ENCODE results near the gene NUMBL. TPM values are rescaled to one million over a fixed set of nuclear protein-coding genes. Genes with fewer than 3 reads are reported as not detected.

The NUMBL gene
- total and polyA plus RNA-seq, 2 of the 13 experiments (the other 11 are each of a cell fraction or from before 2014, with no cell fraction given): 0.49 to 2.3 TPM

GRCh38 chr19:40685563-40685962 is 4.9 kb downstream of the NUMBL start (continued):
- TF ChIP-seq, protein P1, sequence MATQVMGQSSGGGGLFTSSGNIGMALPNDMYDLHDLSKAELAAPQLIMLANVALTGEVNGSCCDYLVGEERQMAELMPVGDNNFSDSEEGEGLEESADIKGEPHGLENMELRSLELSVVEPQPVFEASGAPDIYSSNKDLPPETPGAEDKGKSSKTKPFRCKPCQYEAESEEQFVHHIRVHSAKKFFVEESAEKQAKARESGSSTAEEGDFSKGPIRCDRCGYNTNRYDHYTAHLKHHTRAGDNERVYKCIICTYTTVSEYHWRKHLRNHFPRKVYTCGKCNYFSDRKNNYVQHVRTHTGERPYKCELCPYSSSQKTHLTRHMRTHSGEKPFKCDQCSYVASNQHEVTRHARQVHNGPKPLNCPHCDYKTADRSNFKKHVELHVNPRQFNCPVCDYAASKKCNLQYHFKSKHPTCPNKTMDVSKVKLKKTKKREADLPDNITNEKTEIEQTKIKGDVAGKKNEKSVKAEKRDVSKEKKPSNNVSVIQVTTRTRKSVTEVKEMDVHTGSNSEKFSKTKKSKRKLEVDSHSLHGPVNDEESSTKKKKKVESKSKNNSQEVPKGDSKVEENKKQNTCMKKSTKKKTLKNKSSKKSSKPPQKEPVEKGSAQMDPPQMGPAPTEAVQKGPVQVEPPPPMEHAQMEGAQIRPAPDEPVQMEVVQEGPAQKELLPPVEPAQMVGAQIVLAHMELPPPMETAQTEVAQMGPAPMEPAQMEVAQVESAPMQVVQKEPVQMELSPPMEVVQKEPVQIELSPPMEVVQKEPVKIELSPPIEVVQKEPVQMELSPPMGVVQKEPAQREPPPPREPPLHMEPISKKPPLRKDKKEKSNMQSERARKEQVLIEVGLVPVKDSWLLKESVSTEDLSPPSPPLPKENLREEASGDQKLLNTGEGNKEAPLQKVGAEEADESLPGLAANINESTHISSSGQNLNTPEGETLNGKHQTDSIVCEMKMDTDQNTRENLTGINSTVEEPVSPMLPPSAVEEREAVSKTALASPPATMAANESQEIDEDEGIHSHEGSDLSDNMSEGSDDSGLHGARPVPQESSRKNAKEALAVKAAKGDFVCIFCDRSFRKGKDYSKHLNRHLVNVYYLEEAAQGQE (IDR thresholded peaks at IDR 0.05; ENCODE audit: borderline replicate concordance in 1 of 2, low read depth in 1 of 2, low read length in 2 of 2): no peak
- TF ChIP-seq SOX13 (IDR thresholded peaks at IDR 0.05): no peak
- no peak for TF ChIP-seq SOX13 (CRISPR knock-in tag; conservative IDR thresholded peaks at IDR 0.05 in 1 of 2, IDR thresholded peaks at IDR 0.05 in 1 of 2)
- no peak for TF ChIP-seq PHF8 (CRISPR knock-in tag; IDR thresholded peaks at IDR 0.05)

DNA sequence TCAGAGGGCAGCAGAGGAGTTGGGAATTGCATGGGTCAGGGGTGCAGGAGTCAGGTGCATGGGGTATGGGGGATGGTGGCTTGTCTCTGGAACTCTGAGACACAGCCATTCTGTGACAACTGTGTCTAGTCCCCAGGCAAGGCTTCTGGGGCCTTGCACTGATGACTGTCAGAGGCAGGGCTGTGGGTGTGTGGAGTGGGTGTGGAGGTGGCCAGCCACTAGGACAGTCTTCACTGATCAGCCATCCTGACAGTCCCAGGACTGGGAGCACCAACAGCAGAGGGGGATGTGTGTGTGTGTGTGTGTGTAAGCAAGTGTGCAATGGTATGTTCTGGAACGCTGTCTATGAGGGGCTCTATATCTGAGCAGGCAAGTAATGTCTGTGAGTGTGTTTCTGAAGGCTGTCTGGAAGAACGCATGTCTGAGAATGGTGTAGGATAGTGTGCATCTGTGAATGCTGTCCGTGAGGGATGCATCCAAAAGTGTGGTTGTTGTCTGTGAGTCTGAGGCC is 5.4 kb downstream of the NUMBL start:
- ATAC-seq (no peak), FAIRE-seq (no peak), DNase-seq (ENCODE audit: low spot score) (no peak)
- intact Hi-C loops (cut with micrococcal nuclease; ENCODE audit: unreplicated experiment) (no loop called here), in situ Hi-C loops (cut with HindIII; ENCODE audit: extremely low pct_ligation_motif_present, low pct_unique_long_range_greater_than_20kb) (no loop called here)
- H3K4me3 ChIP-seq (replicated peaks in 1 of 3; ENCODE audit: insufficient read depth in 1 of 3, low read depth in 2 of 3, low read length in 3 of 3): no peak overlapping the region
- H3K4me1 ChIP-seq (ENCODE audit: insufficient read depth, low read length): no peaks in the 10 kb centered on the region
- no peak overlapping the region for H2AFZ ChIP-seq (ENCODE audit: low read length)
- H3K36me3 ChIP-seq (replicated peaks in 1 of 2; ENCODE audit: control insufficient read depth in 1 of 2, insufficient read depth in 2 of 2, low read length in 2 of 2): no peaks in the 10 kb centered on the region
- no peaks in the 10 kb centered on the region for H3K79me2 ChIP-seq (ENCODE audit: insufficient read depth, low read length)
- CTCF ChIA-PET (ENCODE audit: low intra/inter-chr PET ratio, low total read pairs): no interaction called here
- H3K9me3 ChIP-seq (ENCODE audit: low read length): no peaks in the 10 kb centered on the region
- TF ChIP-seq PAX8 (CRISPR knock-in tag; IDR thresholded peaks at IDR 0.05; ENCODE audit: borderline replicate concordance): no peak
- TF ChIP-seq CBX1 (IDR thresholded peaks at IDR 0.05; ENCODE audit: low read depth): no peak
- no peak for TF ChIP-seq NFKBIZ (CRISPR knock-in tag; IDR thresholded peaks at IDR 0.05)
- TF ChIP-seq RBM39 (IDR thresholded peaks at IDR 0.05; ENCODE audit: low read depth, low read length, poor library complexity, severe bottlenecking): no peak
- no peak for TF ChIP-seq THAP7 (CRISPR knock-in tag; IDR thresholded peaks at IDR 0.05)
- TF ChIP-seq KLF9 (CRISPR knock-in tag; IDR thresholded peaks at IDR 0.05; ENCODE audit: low read depth): no peak
- TF ChIP-seq AGO1 (IDR thresholded peaks at IDR 0.05; ENCODE audit: low read depth, low read length, poor library complexity, severe bottlenecking): no peak
- no peak for TF ChIP-seq JARID2 (CRISPR knock-in tag; IDR thresholded peaks at IDR 0.05; ENCODE audit: insufficient replicate concordance)
- no peak for TF ChIP-seq ZNF552 (CRISPR knock-in tag; IDR thresholded peaks at IDR 0.05; ENCODE audit: borderline replicate concordance)
- H3K27me3 ChIP-seq (ENCODE audit: control insufficient read depth in 1 of 2, insufficient read depth in 2 of 2, low read length in 2 of 2): no peaks in the 10 kb centered on the region
- H3K4me2 ChIP-seq (ENCODE audit: low read depth, low read length): no peak overlapping the region
- H3K9ac ChIP-seq (ENCODE audit: insufficient read depth, low read depth, low read length): no peak overlapping the region
- no peaks in the 10 kb centered on the region for H4K20me1 ChIP-seq (ENCODE audit: insufficient read depth, low read length)
- POLR2A ChIA-PET: no interaction called here
- no TSS peak for BruUV-seq (replicated peaks)
- WGBS (ENCODE audit: low lambda C conversion rate): 100% methylated on average over 3 of the region's 3 CpGs
- H3K27ac ChIP-seq (ENCODE audit: extremely low read length, insufficient read depth, low read length): no peak overlapping the region

Data from HepG2 (cell line).